Fibroblast of lung (primary cell): ENCODE data around the gene MEIOB.

Source experiments
- EZH2 ChIP-seq: IDR thresholded peaks from 2 replicates; pipeline ENCODE4 v1.5.1; 2012; ENCODE audit warnings: low read length, control low read depth, mild to moderate bottlenecking; ENCODE audit errors: missing control alignments
- TF ChIP-seq, protein P1 (sequence below), 2 donors: IDR thresholded peaks in 1 of 2; conservative IDR thresholded peaks in 1 of 2; 1 replicate in 1 of 2; 2 replicates in 1 of 2; pipeline ENCODE4 v1.5.1; 2011 to 2012; ENCODE audit warnings: low read length in 2 of 2, control low read depth in 1 of 2, inconsistent platforms in 1 of 2, low read depth in 1 of 2, mild to moderate bottlenecking in 1 of 2

DNA sequence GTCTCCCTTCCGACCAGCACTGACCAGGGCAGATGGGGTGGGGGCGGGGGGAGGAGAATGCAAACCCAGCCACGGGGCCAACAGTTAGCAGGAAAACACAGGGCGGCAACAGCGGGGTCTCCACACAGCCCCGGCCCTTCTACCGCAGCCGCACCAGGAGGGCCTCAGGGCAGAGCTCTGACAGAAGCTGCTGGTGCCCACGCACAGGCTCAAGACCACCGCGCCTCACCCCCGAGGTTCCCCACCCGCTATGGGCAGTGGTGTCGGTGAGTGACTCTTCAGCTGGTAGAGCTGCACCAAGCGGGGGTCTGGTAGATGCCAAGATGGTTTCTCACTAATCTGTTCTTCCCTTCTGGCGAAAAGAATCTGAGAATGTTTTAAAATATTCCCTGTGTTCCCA is 61.4 kb downstream of the MEIOB start:
- TF ChIP-seq, protein P1, sequence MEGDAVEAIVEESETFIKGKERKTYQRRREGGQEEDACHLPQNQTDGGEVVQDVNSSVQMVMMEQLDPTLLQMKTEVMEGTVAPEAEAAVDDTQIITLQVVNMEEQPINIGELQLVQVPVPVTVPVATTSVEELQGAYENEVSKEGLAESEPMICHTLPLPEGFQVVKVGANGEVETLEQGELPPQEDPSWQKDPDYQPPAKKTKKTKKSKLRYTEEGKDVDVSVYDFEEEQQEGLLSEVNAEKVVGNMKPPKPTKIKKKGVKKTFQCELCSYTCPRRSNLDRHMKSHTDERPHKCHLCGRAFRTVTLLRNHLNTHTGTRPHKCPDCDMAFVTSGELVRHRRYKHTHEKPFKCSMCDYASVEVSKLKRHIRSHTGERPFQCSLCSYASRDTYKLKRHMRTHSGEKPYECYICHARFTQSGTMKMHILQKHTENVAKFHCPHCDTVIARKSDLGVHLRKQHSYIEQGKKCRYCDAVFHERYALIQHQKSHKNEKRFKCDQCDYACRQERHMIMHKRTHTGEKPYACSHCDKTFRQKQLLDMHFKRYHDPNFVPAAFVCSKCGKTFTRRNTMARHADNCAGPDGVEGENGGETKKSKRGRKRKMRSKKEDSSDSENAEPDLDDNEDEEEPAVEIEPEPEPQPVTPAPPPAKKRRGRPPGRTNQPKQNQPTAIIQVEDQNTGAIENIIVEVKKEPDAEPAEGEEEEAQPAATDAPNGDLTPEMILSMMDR (conservative IDR thresholded peaks at IDR 0.05 in 1 of 2, IDR thresholded peaks at IDR 0.05 in 1 of 2; ENCODE audit: low read depth in 1 of 2, low read length in 2 of 2): no peak
- no peak for TF ChIP-seq EZH2
